BE2C (cell line): ENCODE measurements around the gene GPATCH1.
"Not testable (repeated sequence)": the region's sequence is repeated elsewhere in the genome, so short reads cannot be mapped to it uniquely, and the experiment has no call there.

Source experiments
- DNase-seq: peaks from one replicate; pipeline ENCODE4 v3.0.0-alpha.2; 2020
- H3K27me3 ChIP-seq: fragments of 250-450 bp; sonication (Bioruptor Pico); 2 replicates; pipeline ENCODE4 v1.5.1; 2020; ENCODE audit warnings: mild to moderate bottlenecking
- H3K36me3 ChIP-seq: fragments of 250-450 bp; sonication (Bioruptor Pico); 2 replicates; pipeline ENCODE4 v1.5.1; 2020; ENCODE audit warnings: mild to moderate bottlenecking
- H3K4me1 ChIP-seq: fragments of 250-450 bp; sonication (Bioruptor Pico); 2 replicates; pipeline ENCODE4 v1.5.1; 2020
- H3K4me3 ChIP-seq: 2 replicates; pipeline ENCODE4 v1.5.1; 2011; ENCODE audit warnings: low read depth, low read length
- H3K9me3 ChIP-seq: fragments of 250-450 bp; sonication (Bioruptor Pico); 2 replicates; pipeline ENCODE4 v1.5.1; 2020
- TF ChIP-seq, protein P1 (sequence below): IDR thresholded peaks from 2 replicates; pipeline ENCODE4 v1.5.1; 2012; ENCODE audit warnings: mild to moderate bottlenecking, low read depth, low read length

GPATCH1 gene

DNA sequence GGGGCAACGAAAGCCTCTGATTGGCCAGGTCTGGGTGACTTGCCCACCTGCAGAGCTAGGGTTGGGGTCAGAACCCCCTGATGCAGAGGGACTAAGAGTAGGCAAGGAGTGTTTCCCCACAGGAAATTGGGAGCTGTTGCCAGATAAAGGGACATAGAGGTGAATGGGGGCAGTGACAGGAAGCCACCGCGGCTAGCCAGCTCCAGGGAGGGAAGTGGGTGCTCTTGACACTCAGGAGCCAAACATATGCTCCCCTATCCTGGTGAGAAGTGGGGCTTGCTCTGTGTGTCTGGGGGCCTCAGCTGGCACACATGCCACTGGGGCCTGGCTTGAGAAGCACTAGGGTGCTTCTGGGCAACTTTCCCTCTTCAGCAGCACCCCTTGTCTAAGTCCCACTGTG lies 76.9 kb downstream of the GPATCH1 start:
- H3K4me1 ChIP-seq = no peaks in the 10 kb centered on the region
- H3K36me3 ChIP-seq = no peaks in the 10 kb centered on the region
- no peaks in the 10 kb centered on the region for H3K27me3 ChIP-seq
- H3K4me3 ChIP-seq = no peak overlapping the region
- TF ChIP-seq, protein P1, sequence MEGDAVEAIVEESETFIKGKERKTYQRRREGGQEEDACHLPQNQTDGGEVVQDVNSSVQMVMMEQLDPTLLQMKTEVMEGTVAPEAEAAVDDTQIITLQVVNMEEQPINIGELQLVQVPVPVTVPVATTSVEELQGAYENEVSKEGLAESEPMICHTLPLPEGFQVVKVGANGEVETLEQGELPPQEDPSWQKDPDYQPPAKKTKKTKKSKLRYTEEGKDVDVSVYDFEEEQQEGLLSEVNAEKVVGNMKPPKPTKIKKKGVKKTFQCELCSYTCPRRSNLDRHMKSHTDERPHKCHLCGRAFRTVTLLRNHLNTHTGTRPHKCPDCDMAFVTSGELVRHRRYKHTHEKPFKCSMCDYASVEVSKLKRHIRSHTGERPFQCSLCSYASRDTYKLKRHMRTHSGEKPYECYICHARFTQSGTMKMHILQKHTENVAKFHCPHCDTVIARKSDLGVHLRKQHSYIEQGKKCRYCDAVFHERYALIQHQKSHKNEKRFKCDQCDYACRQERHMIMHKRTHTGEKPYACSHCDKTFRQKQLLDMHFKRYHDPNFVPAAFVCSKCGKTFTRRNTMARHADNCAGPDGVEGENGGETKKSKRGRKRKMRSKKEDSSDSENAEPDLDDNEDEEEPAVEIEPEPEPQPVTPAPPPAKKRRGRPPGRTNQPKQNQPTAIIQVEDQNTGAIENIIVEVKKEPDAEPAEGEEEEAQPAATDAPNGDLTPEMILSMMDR = no peak
- no peak for DNase-seq
- no peaks in the 10 kb centered on the region for H3K9me3 ChIP-seq

DNA sequence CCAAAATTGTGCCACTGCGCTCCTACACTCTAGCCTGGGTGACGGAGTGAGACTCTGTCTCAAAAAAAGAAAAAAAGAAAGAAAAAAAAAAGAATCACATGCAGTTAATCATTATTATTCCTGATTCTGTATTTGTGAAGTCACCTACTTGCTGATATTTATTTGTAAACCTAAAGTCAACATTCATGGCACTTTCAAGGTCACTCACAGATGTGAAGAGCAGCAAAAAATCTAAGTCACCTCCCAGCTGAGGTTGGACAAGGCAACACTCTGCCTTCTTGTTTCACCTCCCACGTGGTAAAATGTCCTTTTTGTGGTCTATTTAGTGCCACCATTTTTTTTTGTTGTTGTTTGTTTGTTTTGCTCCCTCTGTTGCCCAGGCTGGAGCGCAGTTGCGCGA lies 77.4 kb downstream of the GPATCH1 start:
- no peak overlapping the region for H3K4me3 ChIP-seq
- no peaks in the 10 kb centered on the region for H3K27me3 ChIP-seq
- H3K9me3 ChIP-seq = no peaks in the 10 kb centered on the region
- H3K4me1 ChIP-seq = no peaks in the 10 kb centered on the region
- no peak for DNase-seq
- H3K36me3 ChIP-seq = no peaks in the 10 kb centered on the region
- TF ChIP-seq, protein P1 = no peak

DNA sequence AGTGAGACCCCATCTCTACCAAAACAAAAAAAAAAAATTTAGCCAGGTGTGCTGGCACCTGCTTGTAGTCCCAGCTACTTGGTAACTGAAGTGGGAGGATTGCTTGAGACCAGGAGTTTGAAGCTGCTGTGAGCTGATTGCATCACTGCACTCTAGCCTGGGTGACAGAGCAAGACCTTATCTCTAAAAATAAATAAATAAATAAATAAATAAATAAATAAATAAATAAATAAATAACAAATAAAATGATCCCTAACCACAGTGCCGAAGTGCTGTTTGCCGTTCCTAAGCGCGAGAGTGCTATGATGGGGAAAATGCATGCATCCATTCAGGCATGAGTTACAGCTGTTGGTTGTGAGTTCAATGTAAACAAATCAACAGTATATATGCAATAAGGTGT lies 78.2 kb downstream of the GPATCH1 start:
- Histone ChIP-seq H3K27me3 (no peaks in the 10 kb centered on the region), H3K4me1 (no peaks in the 10 kb centered on the region), H3K36me3 (no peaks in the 10 kb centered on the region), H3K4me3 (no peak overlapping the region), H3K9me3 (no peaks in the 10 kb centered on the region)
- no peak for DNase-seq
- TF ChIP-seq, protein P1 = no peak

DNA sequence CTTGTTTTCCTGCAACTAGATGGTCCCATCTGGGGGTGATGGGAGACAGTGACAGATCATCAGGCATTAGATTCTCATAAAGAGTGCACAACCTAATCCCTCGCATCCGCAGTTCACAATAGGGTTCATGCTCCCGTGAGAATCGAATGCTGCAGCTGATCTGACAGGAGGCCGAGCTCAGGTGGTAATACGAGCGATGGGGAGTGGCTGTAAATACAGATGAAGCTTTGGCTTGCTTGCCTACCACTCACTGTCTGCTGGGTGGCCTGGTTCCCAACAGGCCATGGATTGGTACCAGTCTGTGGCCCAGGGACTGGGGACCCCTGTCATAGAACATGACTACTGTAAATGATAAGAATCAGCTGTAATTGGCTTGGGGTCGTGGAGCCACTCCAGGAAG lies 78.9 kb downstream of the GPATCH1 start:
- Histone ChIP-seq H3K27me3 (no peaks in the 10 kb centered on the region), H3K9me3 (no peaks in the 10 kb centered on the region), H3K36me3 (no peaks in the 10 kb centered on the region), H3K4me1 (no peaks in the 10 kb centered on the region), H3K4me3 (no peak overlapping the region)
- DNase-seq = no peak
- TF ChIP-seq, protein P1 = no peak

DNA sequence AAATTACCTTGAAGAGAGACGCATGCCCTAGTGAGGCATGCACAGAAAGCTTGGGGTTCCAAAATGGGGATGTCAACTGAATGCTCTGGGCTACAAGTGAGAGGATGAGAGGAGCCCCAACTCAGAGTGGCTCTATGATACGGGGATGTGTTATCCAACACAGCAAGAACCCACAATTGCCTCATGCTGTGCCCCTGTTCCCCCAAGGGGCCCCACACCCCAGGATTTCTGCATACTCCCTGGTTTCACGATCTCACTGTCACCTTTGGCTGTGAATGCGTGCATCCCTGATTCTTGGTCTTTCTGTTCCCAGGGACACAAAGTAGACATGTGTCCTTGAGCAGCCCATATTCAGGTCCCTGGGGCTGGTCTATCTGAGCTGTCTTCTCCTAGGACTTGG lies 80.2 kb downstream of the GPATCH1 start:
- Histone ChIP-seq H3K4me1 (no peaks in the 10 kb centered on the region), H3K9me3 (no peaks in the 10 kb centered on the region), H3K4me3 (no peak overlapping the region), H3K36me3 (no peaks in the 10 kb centered on the region), H3K27me3 (no peaks in the 10 kb centered on the region)
- no peak for DNase-seq
- TF ChIP-seq, protein P1 = no peak

DNA sequence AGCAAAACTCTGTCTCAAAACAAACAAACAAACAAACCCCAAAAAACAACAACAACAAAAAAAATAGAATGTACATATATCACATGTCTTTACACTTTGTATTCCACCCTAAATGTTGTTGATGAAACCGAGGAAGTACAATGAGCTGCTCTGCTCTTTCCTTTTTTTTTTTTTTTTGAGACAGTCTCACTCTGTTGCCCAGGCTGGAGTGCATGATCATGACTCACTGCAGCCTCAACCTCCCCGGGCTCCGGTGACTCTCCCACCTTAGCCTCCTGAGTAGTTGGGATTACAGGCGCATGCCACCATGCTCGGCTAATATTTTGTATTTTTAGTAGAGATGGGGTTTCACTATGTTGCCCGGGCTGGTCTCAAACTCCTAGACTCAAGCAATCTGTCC lies 82.5 kb downstream of the GPATCH1 start:
- no peak for DNase-seq
- no peaks in the 10 kb centered on the region for H3K4me1 ChIP-seq

DNA sequence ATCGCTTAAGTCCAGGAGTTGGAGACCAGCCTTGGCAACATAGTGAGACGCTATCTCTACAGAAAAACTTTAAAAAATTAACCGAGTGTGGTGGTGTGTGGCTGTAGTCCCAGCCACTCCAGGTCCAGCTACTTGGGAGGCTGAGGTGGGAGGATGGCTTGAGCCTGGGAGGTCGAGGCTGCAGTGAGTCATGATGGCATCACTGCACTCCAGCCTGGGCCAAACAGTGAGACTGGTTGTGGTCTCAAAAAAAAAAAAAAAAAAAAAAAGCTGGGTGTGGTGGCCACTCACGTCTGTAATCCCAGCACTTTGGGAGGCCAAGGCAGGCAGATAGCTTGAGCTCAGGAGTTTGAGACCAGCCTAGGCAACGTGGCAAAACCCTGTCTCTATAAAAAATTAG lies 85.1 kb downstream of the GPATCH1 start:
- not testable (repeated sequence) for DNase-seq, H3K36me3 ChIP-seq, H3K9me3 ChIP-seq, H3K4me1 ChIP-seq, H3K27me3 ChIP-seq, H3K4me3 ChIP-seq

More for the DNA sequence above, 82.5 kb downstream of the GPATCH1 start:
- H3K27me3 ChIP-seq = no peaks in the 10 kb centered on the region
- no peaks in the 10 kb centered on the region for H3K36me3 ChIP-seq
- TF ChIP-seq, protein P1 = no peak
- no peaks in the 10 kb centered on the region for H3K9me3 ChIP-seq
- no peak overlapping the region for H3K4me3 ChIP-seq
